KMS-11 (cell line): ENCODE results near the gene ITGA5.

ENCODE experiments used
- H2AFZ ChIP-seq: fragments of 200-600 bp; sonication (generic); 2 replicates; pipeline ENCODE4 v1.6.1; 2016; ENCODE audit warnings: antibody characterized with exemption, mixed run types, low read depth
- H3K27ac ChIP-seq: fragments of 200-600 bp; sonication (generic); 2 replicates; pipeline ENCODE4 v1.6.1; 2016; ENCODE audit warnings: mild to moderate bottlenecking, mixed run types
- H3K27me3 ChIP-seq: fragments of 200-600 bp; sonication (generic); 2 replicates; pipeline ENCODE4 v1.6.1; 2017; ENCODE audit warnings: mild to moderate bottlenecking, low read depth, mixed run types, moderate library complexity; ENCODE audit not compliant: insufficient read depth
- H3K36me3 ChIP-seq: fragments of 200-600 bp; sonication (generic); 2 replicates; pipeline ENCODE4 v1.6.1; 2017; ENCODE audit warnings: mild to moderate bottlenecking, mixed run types; ENCODE audit not compliant: insufficient read depth
- H3K4me1 ChIP-seq: fragments of 200-600 bp; sonication (generic); 2 replicates; pipeline ENCODE4 v1.6.1; 2016; ENCODE audit warnings: mild to moderate bottlenecking, low read depth, mixed run types; ENCODE audit not compliant: poor library complexity, severe bottlenecking
- H3K4me2 ChIP-seq: fragments of 200-600 bp; sonication (generic); 2 replicates; pipeline ENCODE4 v1.7.0; 2016; ENCODE audit warnings: mild to moderate bottlenecking, mixed run types
- H3K4me3 ChIP-seq: fragments of 200-600 bp; sonication (generic); IDR thresholded peaks from 2 replicates; pipeline ENCODE4 v1.6.1; 2017; ENCODE audit warnings: low read depth, low read length, mixed read lengths; ENCODE audit not compliant: insufficient read depth
- H3K79me2 ChIP-seq: fragments of 200-600 bp; sonication (generic); 2 replicates; pipeline ENCODE4 v1.6.1; 2016; ENCODE audit warnings: low read depth, mixed run types; ENCODE audit not compliant: insufficient read depth
- H3K9ac ChIP-seq: fragments of 200-600 bp; sonication (generic); 2 replicates; pipeline ENCODE4 v1.6.1; 2016; ENCODE audit warnings: mild to moderate bottlenecking, mixed run types
- H4K20me1 ChIP-seq: fragments of 200-600 bp; sonication (generic); 2 replicates; pipeline ENCODE4 v1.6.1; 2016; ENCODE audit warnings: mild to moderate bottlenecking, mixed run types; ENCODE audit not compliant: insufficient read depth
- CTCF ChIP-seq: fragments of 200-600 bp; sonication (generic); conservative IDR thresholded peaks from 2 replicates; pipeline ENCODE4 v1.6.1; 2017; ENCODE audit warnings: low read depth, mild to moderate bottlenecking, antibody characterized with exemption, low read length, moderate library complexity, mixed read lengths

Gene ITGA5

GRCh38 chr12:54442099-54442498 lies 23.0 kb upstream of the ITGA5 start:
- Histone ChIP-seq H3K27ac (no peak overlapping the region), H3K27me3 (no peaks in the 10 kb centered on the region), H2AFZ (no peak overlapping the region), H3K4me3 (no peak overlapping the region), H3K79me2 (no peaks in the 10 kb centered on the region), H3K4me1 (no peaks in the 10 kb centered on the region), H3K4me2 (no peak overlapping the region), H3K36me3 (no peaks in the 10 kb centered on the region), H3K9ac (no peak overlapping the region), H4K20me1 (no peaks in the 10 kb centered on the region)
- TF ChIP-seq CTCF, result no peak

DNA sequence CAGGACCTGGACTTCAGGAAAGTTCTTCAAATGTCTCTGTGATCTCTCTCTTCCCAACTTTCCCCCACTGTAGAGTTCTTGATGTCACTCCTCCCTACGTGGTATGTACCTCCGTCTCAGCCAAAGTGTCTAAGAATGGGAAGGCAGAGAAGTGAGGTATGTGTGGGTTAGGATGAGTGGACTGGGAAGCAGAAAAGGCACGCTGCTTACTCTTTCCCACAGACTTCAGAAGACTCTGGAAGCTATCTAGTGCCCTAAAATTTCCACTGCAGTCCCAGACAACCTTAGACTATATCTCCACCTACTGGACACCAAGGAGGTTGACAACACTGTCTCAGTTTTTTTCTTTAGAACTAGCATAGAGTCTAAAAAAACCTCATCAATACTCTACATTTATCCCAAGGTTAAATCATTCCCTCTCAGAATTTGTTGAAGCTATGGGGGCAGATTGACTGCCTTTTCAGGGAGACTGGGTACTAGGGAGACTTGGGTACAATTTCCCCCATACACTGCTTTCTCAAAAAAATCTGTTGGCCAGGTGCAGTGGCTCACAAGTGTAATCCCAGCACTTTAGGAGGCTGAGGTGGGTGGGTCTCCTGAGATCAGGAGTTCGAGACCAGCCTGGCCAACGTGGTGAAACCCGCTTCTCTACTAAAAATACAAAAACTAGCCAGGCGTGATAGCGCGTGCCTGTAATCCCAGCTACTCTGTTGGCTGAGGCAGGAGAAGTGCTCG lies 20.6 kb upstream of the ITGA5 start:
- Histone ChIP-seq H2AFZ (no peak overlapping the region), H3K4me1 (no peaks in the 10 kb centered on the region), H3K4me3 (no peak overlapping the region), H3K36me3 (no peaks in the 10 kb centered on the region), H3K4me2 (no peak overlapping the region), H3K79me2 (no peaks in the 10 kb centered on the region), H3K27ac (no peak overlapping the region), H4K20me1 (no peaks in the 10 kb centered on the region), H3K9ac (no peak overlapping the region), H3K27me3 (no peaks in the 10 kb centered on the region)
- peak; percentile 97 for TF ChIP-seq CTCF

GRCh38 chr12:54439096-54439495 lies 20.0 kb upstream of the ITGA5 start:
- no peaks in the 10 kb centered on the region for H3K27me3 ChIP-seq
- H3K79me2 ChIP-seq, result no peaks in the 10 kb centered on the region
- H3K4me2 ChIP-seq, result no peak overlapping the region
- no peak for TF ChIP-seq CTCF
- no peak overlapping the region for H3K4me3 ChIP-seq
- no peak overlapping the region for H3K9ac ChIP-seq
- H3K36me3 ChIP-seq, result no peaks in the 10 kb centered on the region
- no peaks in the 10 kb centered on the region for H4K20me1 ChIP-seq
- no peaks in the 10 kb centered on the region for H3K4me1 ChIP-seq
- H3K27ac ChIP-seq, result no peak overlapping the region
- H2AFZ ChIP-seq, result no peak overlapping the region

DNA sequence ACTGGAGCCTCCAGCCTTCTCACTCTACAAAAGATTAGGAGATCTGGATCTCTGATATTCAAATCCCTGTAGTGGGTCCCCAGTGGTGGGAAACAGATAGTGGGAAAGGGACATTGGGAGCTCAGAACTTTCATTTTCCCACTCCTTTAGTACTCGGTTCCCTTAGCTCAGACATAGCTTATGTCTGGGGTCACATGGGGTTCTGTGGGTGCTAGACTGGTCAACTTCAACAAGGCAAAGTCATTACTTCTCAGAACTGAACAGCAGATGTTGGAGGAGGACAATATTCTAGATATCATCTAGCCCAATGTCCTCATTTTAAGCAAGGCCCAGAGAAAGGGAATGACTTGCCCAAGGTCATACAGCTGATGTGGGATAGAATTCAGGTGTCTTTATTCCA lies 19.5 kb upstream of the ITGA5 start:
- no peak for TF ChIP-seq CTCF
- no peaks in the 10 kb centered on the region for H3K79me2 ChIP-seq
- no peak overlapping the region for H3K4me2 ChIP-seq
- H3K27me3 ChIP-seq, result no peaks in the 10 kb centered on the region
- H3K36me3 ChIP-seq, result no peaks in the 10 kb centered on the region
- no peak overlapping the region for H3K27ac ChIP-seq
- no peak overlapping the region for H2AFZ ChIP-seq
- H3K9ac ChIP-seq, result no peak overlapping the region
- H3K4me1 ChIP-seq, result no peaks in the 10 kb centered on the region
- no peaks in the 10 kb centered on the region for H4K20me1 ChIP-seq
- no peak overlapping the region for H3K4me3 ChIP-seq
